WTC11 (cell line): Measurements from ENCODE around the gene GOLGA6C. TPM values are rescaled to one million over a fixed set of nuclear protein-coding genes. Genes with fewer than 3 reads are reported as not detected.
"Not testable (repeated sequence)": the region's sequence is repeated elsewhere in the genome, so short reads cannot be mapped to it uniquely, and the experiment has no call there.

Experiments
- ATAC-seq: fragments of 200-7000 bp; cut with Tn5 transposase; 2 replicates; pipeline ENCODE4 v1.10.0; 2021; ENCODE audit warnings: mild to moderate bottlenecking, moderate library complexity
- CTCF ChIA-PET: fragments of 300-600 bp; sonication (Branson Sonifier 250); formaldehyde crosslinking; loops from one replicate; lab custom pipeline; 2021; ENCODE audit warnings: antibody characterized with exemption; lab: Charles Lee
- POLR2A ChIA-PET: fragments of 350-600 bp; sonication (Branson Sonifier 250); formaldehyde crosslinking; loops from one replicate; lab custom pipeline; 2021; ENCODE audit warnings: antibody characterized with exemption; lab: Charles Lee
- DNase-seq: peaks from one replicate; pipeline ENCODE4 v3.0.0; 2021; ENCODE audit warnings: low spot score
- H3K27ac Mint-ChIP-seq: 2 replicates; pipeline ENCODE4 v1.8.0; 2021; ENCODE audit warnings: mixed read lengths
- H3K27me3 Mint-ChIP-seq: 2 replicates; pipeline ENCODE4 v1.8.0; 2021; ENCODE audit warnings: low read depth, mild to moderate bottlenecking, moderate library complexity, mixed read lengths
- H3K36me3 Mint-ChIP-seq: 2 replicates; pipeline ENCODE4 v1.8.0; 2021; ENCODE audit warnings: mixed read lengths
- H3K4me1 Mint-ChIP-seq: 2 replicates; pipeline ENCODE4 v1.8.0; 2022; ENCODE audit warnings: mixed read lengths
- H3K4me3 Mint-ChIP-seq: 2 replicates; pipeline ENCODE4 v1.8.0; 2021; ENCODE audit warnings: mild to moderate bottlenecking, moderate library complexity, mixed read lengths
- H3K9me3 Mint-ChIP-seq: 2 replicates; pipeline ENCODE4 v1.8.0; 2021; ENCODE audit warnings: mixed read lengths
- ATF1 ChIP-seq: sonication (generic); formaldehyde crosslinking; IDR thresholded peaks from 2 replicates; pipeline ENCODE4 v1.8.1; 2023; ENCODE audit warnings: mild to moderate bottlenecking, moderate library complexity, missing genetic modification reagents
- CTCF ChIP-seq: fragments of 200-600 bp; IDR thresholded peaks from 2 replicates; pipeline ENCODE4 v1.8.0; 2022; ENCODE audit warnings: antibody characterized with exemption
- GRHL2 ChIP-seq: fragments of 250-450 bp; sonication (Bioruptor Pico); IDR thresholded peaks from 2 replicates; pipeline ENCODE4 v1.8.0; 2022; ENCODE audit warnings: mild to moderate bottlenecking, moderate library complexity; ENCODE audit not compliant: insufficient replicate concordance, severe bottlenecking
- GTF2I ChIP-seq: fragments of 250-450 bp; sonication (Bioruptor Pico); conservative IDR thresholded peaks from 2 replicates; pipeline ENCODE4 v1.4.0; 2021; ENCODE audit warnings: mild to moderate bottlenecking
- HMGXB4 ChIP-seq: sonication (generic); formaldehyde crosslinking; IDR thresholded peaks from 2 replicates; pipeline ENCODE4 v1.8.1; 2023; ENCODE audit warnings: mild to moderate bottlenecking, moderate library complexity, missing genetic modification reagents
- KAT7 ChIP-seq: sonication (generic); formaldehyde crosslinking; IDR thresholded peaks from 2 replicates; pipeline ENCODE4 v1.8.1; 2023; ENCODE audit warnings: missing genetic modification reagents, mild to moderate bottlenecking, borderline replicate concordance
- RORB ChIP-seq: fragments of 250-450 bp; sonication (Bioruptor Pico); IDR thresholded peaks from 2 replicates; pipeline ENCODE4 v1.9.0; 2021; ENCODE audit warnings: mild to moderate bottlenecking
- SP1 ChIP-seq: sonication (generic); formaldehyde crosslinking; conservative IDR thresholded peaks from 2 replicates; pipeline ENCODE4 v1.8.1; 2022; ENCODE audit warnings: missing genetic modification reagents
- ZNF121 ChIP-seq: sonication (generic); formaldehyde crosslinking; IDR thresholded peaks from 2 replicates; pipeline ENCODE4 v1.8.0; 2023; ENCODE audit warnings: missing genetic modification reagents
- ZNF532 ChIP-seq: fragments of 250-450 bp; sonication (Bioruptor Pico); IDR thresholded peaks from 2 replicates; pipeline ENCODE4 v1.9.0; 2021; ENCODE audit warnings: mild to moderate bottlenecking, borderline replicate concordance
- ZNF671 ChIP-seq: fragments of 250-450 bp; sonication (Bioruptor Pico); IDR thresholded peaks from 2 replicates; pipeline ENCODE4 v1.8.0; 2021; ENCODE audit warnings: mild to moderate bottlenecking
- total RNA-seq: library from RNA; stranded (reverse); gene quantifications from 3 replicates; pipeline ENCODE4 v1.2.3, GENCODE V29; 2021
- TF ChIP-seq, protein P1 (sequence below): sonication (generic); formaldehyde crosslinking; IDR thresholded peaks from 2 replicates; pipeline ENCODE4 v1.8.0; 2023; ENCODE audit warnings: mild to moderate bottlenecking, missing genetic modification reagents
- TF ChIP-seq, protein P2 (sequence below): sonication (generic); formaldehyde crosslinking; conservative IDR thresholded peaks from 2 replicates; pipeline ENCODE4 v1.8.1; 2022; ENCODE audit warnings: mild to moderate bottlenecking, missing genetic modification reagents

GOLGA6C gene
- total RNA-seq, 1 experiment from 2014 or later = 0.52 TPM

DNA sequence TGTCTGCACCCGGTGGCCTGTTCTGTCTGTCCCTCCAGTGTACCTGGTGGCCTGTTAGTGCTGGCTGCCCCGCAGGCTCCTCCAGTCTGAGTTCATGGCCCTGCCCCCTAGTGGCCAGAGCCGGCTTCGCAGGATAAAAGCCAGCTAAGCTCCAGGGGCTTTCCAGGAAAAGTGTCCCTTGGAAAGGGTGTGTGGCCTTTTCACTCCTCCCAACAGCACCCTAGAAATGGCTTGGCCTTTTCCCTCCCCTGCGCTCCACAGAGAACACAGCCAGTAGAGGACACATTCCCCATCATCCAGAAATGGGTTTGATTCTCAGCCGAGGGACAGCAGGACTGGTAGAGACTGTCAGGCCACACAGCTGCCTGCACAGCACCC, 41.2 kb downstream of the GOLGA6C start:
- peak; percentile 71 for TF ChIP-seq CTCF
- H3K27me3 Mint-ChIP-seq, H3K4me1 Mint-ChIP-seq, H3K4me3 Mint-ChIP-seq, POLR2A ChIA-PET, H3K36me3 Mint-ChIP-seq, H3K9me3 Mint-ChIP-seq, H3K27ac Mint-ChIP-seq: not testable (repeated sequence)
- CTCF ChIA-PET = interaction anchor here (1.4 to 1.8 kb wide), 4 partner anchors 84 to 276 kb away, joined by 3 to 14 read pairs (median 9); partner anchors contain the start of gene PPCDC
- DNase-seq (peak; percentile 80), ATAC-seq (peak; percentile 93)

- H3K27me3 Mint-ChIP-seq, H3K27ac Mint-ChIP-seq, H3K9me3 Mint-ChIP-seq, POLR2A ChIA-PET, H3K4me3 Mint-ChIP-seq, ATAC-seq, H3K4me1 Mint-ChIP-seq, DNase-seq, H3K36me3 Mint-ChIP-seq: not testable (repeated sequence)
- CTCF ChIA-PET = interaction anchor here (0.8 to 1.8 kb wide), 7 partner anchors 85 to 1235 kb away, joined by 3 to 14 read pairs (median 7); partner anchors contain the start of genes C15orf39 and PPCDC
Observed at GRCh38 chr15:75300026-75300425, 41.9 kb downstream of the GOLGA6C start.

GRCh38 chr15:75302318-75302717, 44.2 kb downstream of the GOLGA6C start:
- H3K27me3 Mint-ChIP-seq = peaks cover 7% of the 10 kb centered on the region; the same call in 1 of the 2 replicates
- POLR2A ChIA-PET = no interaction called here
- ATAC-seq = no peak

DNA sequence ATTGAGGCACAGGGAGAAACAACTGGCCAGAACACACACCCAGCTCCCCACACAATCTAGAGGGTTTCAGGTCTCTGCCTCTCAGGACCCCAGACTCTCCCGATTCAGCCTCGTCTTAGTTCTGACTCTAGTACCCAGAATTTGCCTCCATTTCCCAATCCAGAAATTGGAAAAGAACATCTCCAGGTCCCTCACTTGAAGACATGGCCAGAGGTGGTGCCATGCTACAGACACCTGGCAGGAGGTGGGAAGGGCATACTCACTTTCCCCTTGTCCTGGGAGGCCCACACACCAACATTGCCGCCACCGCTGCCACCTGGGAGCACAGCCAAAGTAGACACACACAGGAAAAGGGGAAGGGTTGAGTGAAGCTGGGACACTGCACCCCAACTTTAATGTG, 44.6 kb downstream of the GOLGA6C start:
- H3K4me1 Mint-ChIP-seq, POLR2A ChIA-PET, DNase-seq, CTCF ChIA-PET, H3K27me3 Mint-ChIP-seq, H3K36me3 Mint-ChIP-seq, H3K27ac Mint-ChIP-seq, H3K4me3 Mint-ChIP-seq, ATAC-seq, H3K9me3 Mint-ChIP-seq: not testable (repeated sequence)

More at GRCh38 chr15:75302318-75302717, 44.2 kb downstream of the GOLGA6C start:
- CTCF ChIA-PET = no interaction called here
- no peak for DNase-seq
- TF ChIP-seq ZNF671 (CRISPR knock-in tag) (no peak), GRHL2 (CRISPR knock-in tag) (no peak), KAT7 (CRISPR knock-in tag) (no peak), ZNF532 (no peak), HMGXB4 (CRISPR knock-in tag) (no peak), SP1 (CRISPR knock-in tag) (no peak), RORB (no peak), GTF2I (CRISPR knock-in tag) (no peak), ATF1 (CRISPR knock-in tag) (no peak), ZNF121 (CRISPR knock-in tag) (no peak)
- TF ChIP-seq, protein P1, sequence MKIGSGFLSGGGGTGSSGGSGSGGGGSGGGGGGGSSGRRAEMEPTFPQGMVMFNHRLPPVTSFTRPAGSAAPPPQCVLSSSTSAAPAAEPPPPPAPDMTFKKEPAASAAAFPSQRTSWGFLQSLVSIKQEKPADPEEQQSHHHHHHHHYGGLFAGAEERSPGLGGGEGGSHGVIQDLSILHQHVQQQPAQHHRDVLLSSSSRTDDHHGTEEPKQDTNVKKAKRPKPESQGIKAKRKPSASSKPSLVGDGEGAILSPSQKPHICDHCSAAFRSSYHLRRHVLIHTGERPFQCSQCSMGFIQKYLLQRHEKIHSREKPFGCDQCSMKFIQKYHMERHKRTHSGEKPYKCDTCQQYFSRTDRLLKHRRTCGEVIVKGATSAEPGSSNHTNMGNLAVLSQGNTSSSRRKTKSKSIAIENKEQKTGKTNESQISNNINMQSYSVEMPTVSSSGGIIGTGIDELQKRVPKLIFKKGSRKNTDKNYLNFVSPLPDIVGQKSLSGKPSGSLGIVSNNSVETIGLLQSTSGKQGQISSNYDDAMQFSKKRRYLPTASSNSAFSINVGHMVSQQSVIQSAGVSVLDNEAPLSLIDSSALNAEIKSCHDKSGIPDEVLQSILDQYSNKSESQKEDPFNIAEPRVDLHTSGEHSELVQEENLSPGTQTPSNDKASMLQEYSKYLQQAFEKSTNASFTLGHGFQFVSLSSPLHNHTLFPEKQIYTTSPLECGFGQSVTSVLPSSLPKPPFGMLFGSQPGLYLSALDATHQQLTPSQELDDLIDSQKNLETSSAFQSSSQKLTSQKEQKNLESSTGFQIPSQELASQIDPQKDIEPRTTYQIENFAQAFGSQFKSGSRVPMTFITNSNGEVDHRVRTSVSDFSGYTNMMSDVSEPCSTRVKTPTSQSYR (CRISPR knock-in tag) = no peak
- TF ChIP-seq, protein P2, sequence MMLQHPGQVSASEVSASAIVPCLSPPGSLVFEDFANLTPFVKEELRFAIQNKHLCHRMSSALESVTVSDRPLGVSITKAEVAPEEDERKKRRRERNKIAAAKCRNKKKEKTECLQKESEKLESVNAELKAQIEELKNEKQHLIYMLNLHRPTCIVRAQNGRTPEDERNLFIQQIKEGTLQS (CRISPR knock-in tag) = no peak
- Mint-ChIP-seq H3K27ac (no peak overlapping the region), H3K9me3 (no peaks in the 10 kb centered on the region), H3K4me1 (peaks cover 4% of the 10 kb centered on the region), H3K36me3 (no peaks in the 10 kb centered on the region), H3K4me3 (no peak overlapping the region)
